ENCODE measurements around the gene ARHGEF33.

ARHGEF33 gene

DNA sequence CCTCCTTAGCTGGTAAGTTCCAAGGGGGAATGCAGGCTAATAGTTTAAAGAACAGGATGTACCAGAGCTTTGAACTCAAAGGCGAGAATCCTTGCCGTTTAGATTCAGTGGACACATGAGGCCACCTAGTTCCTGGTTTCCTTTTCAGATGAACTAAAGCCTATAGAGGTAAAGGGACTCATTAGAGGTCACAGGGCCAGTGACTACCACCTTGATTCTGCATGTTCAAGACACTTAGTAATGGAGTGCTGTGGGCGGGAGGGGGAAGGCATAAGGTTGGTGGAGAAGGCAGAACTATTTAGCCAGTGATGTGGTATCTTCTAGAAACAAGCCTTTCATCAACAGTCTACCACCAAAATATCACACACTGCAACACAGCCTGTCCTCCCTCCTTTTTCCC lies 47.9 kb downstream of the ARHGEF33 start:
- Histone ChIP-seq H3K79me2 (ENCODE audit: low read length) (no peaks in the 10 kb centered on the region), H4K20me1 (ENCODE audit: insufficient read depth, low read length) (no peaks in the 10 kb centered on the region), H3K4me3 (ENCODE audit: low read length) (no peak overlapping the region), H3K27ac (ENCODE audit: low read length) (no peak overlapping the region), H3K27me3 (ENCODE audit: low read depth, low read length) (peaks cover 12% of the 10 kb centered on the region), H3K9me3 (ENCODE audit: insufficient read depth, low read length) (no peaks in the 10 kb centered on the region), H2AFZ (ENCODE audit: low read depth, low read length) (no peak overlapping the region), H3K36me3 (replicated peaks; ENCODE audit: low read depth, low read length) (no peaks in the 10 kb centered on the region), H3K9ac (ENCODE audit: low read length) (no peak overlapping the region), H3K4me1 (ENCODE audit: low read length) (peaks cover 8% of the 10 kb centered on the region), H3K4me2 (ENCODE audit: low read length) (no peak overlapping the region)
- TF ChIP-seq EZH2phosphoT487 (IDR thresholded peaks at IDR 0.05; ENCODE audit: low read depth): no peak
- TF ChIP-seq, protein P1, sequence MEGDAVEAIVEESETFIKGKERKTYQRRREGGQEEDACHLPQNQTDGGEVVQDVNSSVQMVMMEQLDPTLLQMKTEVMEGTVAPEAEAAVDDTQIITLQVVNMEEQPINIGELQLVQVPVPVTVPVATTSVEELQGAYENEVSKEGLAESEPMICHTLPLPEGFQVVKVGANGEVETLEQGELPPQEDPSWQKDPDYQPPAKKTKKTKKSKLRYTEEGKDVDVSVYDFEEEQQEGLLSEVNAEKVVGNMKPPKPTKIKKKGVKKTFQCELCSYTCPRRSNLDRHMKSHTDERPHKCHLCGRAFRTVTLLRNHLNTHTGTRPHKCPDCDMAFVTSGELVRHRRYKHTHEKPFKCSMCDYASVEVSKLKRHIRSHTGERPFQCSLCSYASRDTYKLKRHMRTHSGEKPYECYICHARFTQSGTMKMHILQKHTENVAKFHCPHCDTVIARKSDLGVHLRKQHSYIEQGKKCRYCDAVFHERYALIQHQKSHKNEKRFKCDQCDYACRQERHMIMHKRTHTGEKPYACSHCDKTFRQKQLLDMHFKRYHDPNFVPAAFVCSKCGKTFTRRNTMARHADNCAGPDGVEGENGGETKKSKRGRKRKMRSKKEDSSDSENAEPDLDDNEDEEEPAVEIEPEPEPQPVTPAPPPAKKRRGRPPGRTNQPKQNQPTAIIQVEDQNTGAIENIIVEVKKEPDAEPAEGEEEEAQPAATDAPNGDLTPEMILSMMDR (IDR thresholded peaks at IDR 0.05; ENCODE audit: low read depth, low read length): no peak

DNA sequence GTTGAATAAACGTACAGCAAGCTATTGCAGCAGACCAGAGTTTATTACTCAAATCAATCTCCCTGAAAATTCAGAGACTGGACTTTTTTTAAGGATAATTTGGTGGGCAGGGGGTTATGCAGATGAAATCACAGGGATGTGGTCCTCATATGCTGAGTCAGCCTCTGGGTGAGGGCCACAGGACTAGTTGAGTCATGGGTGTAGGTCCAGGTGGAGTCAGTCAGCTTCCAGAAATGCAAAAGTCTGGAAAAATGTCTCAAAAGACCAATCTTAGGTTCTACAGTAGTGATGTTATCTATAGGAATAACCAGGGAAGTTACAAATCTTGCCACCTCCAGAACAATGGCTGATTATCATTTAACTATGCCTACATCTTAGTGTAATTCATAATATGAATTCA lies 51.1 kb downstream of the ARHGEF33 start:
- Histone ChIP-seq H3K79me2 (ENCODE audit: low read length) (no peaks in the 10 kb centered on the region), H3K9me3 (ENCODE audit: insufficient read depth, low read length) (no peaks in the 10 kb centered on the region), H3K27ac (ENCODE audit: low read length) (no peak overlapping the region), H3K9ac (ENCODE audit: low read length) (no peak overlapping the region), H4K20me1 (ENCODE audit: insufficient read depth, low read length) (no peaks in the 10 kb centered on the region), H3K36me3 (replicated peaks; ENCODE audit: low read depth, low read length) (no peaks in the 10 kb centered on the region), H2AFZ (ENCODE audit: low read depth, low read length) (no peak overlapping the region), H3K4me1 (ENCODE audit: low read length) (no peaks in the 10 kb centered on the region), H3K4me2 (ENCODE audit: low read length) (no peak overlapping the region), H3K4me3 (ENCODE audit: low read length) (no peak overlapping the region), H3K27me3 (ENCODE audit: low read depth, low read length) (peaks cover 7% of the 10 kb centered on the region)
- TF ChIP-seq, protein P1 (IDR thresholded peaks at IDR 0.05; ENCODE audit: low read depth, low read length): no peak
- no peak for TF ChIP-seq EZH2phosphoT487 (IDR thresholded peaks at IDR 0.05; ENCODE audit: low read depth)

DNA sequence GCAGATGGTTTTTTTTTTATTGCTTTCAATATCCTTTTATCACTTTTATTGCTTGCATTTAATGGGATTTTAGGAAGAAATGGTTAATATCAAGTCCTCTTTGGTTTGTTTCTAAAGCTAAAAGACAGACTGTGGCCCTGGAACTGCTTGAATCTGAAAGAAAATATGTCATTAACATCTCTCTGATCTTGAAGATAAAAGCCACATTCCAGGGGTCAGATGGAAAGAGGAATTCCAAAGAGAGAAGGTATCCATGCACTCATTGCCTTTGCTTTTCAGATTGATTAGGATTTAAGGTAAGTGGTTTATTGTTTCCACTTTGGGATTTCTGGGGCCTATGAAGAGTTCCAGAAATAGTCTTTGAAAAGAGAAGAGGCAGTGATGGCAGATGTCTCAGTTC lies 54.1 kb downstream of the ARHGEF33 start:
- TF ChIP-seq EZH2phosphoT487 (IDR thresholded peaks at IDR 0.05; ENCODE audit: low read depth): no peak
- TF ChIP-seq, protein P1 (IDR thresholded peaks at IDR 0.05; ENCODE audit: low read depth, low read length): no peak

DNA sequence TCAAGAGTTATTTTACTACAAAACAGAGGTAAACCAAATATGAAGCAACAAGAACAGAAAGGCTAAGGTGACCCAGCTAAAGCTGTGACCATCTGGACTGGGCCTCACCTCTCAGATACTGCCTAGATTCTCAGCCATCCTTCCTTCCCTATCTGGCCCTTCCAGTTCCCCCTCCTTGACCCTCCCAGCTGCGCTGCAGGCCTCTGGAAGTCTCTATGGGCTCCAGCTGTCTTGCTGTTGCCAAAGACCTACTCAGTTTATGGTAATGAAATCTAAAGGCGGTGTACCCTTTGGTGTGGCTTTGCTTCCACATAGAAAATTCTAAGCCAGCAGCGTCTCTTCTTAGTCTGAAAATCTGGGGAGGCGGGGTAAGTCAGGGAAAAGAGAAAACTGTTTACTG lies 55.7 kb downstream of the ARHGEF33 start:
- Histone ChIP-seq H4K20me1 (ENCODE audit: insufficient read depth, low read length) (no peaks in the 10 kb centered on the region), H3K27ac (ENCODE audit: low read length) (no peak overlapping the region), H2AFZ (ENCODE audit: low read depth, low read length) (no peak overlapping the region), H3K9ac (ENCODE audit: low read length) (no peak overlapping the region), H3K27me3 (ENCODE audit: low read depth, low read length) (no peaks in the 10 kb centered on the region), H3K9me3 (ENCODE audit: insufficient read depth, low read length) (no peaks in the 10 kb centered on the region), H3K4me3 (ENCODE audit: low read length) (no peak overlapping the region), H3K4me1 (ENCODE audit: low read length) (no peaks in the 10 kb centered on the region), H3K36me3 (replicated peaks; ENCODE audit: low read depth, low read length) (no peaks in the 10 kb centered on the region), H3K4me2 (ENCODE audit: low read length) (no peak overlapping the region), H3K79me2 (ENCODE audit: low read length) (no peaks in the 10 kb centered on the region)
- TF ChIP-seq, protein P1 (IDR thresholded peaks at IDR 0.05; ENCODE audit: low read depth, low read length): no peak
- TF ChIP-seq EZH2phosphoT487 (IDR thresholded peaks at IDR 0.05; ENCODE audit: low read depth): no peak

More for the DNA sequence above, 54.1 kb downstream of the ARHGEF33 start:
- Histone ChIP-seq H3K79me2 (ENCODE audit: low read length) (no peaks in the 10 kb centered on the region), H3K27me3 (ENCODE audit: low read depth, low read length) (no peaks in the 10 kb centered on the region), H2AFZ (ENCODE audit: low read depth, low read length) (no peak overlapping the region), H3K36me3 (replicated peaks; ENCODE audit: low read depth, low read length) (no peaks in the 10 kb centered on the region), H3K4me1 (ENCODE audit: low read length) (no peaks in the 10 kb centered on the region), H3K9ac (ENCODE audit: low read length) (no peak overlapping the region), H3K4me3 (ENCODE audit: low read length) (no peak overlapping the region), H3K4me2 (ENCODE audit: low read length) (no peak overlapping the region), H3K27ac (ENCODE audit: low read length) (no peak overlapping the region), H3K9me3 (ENCODE audit: insufficient read depth, low read length) (no peaks in the 10 kb centered on the region), H4K20me1 (ENCODE audit: insufficient read depth, low read length) (no peaks in the 10 kb centered on the region)

Data from OCI-LY3 (cell line).